Activated CD4-positive, alpha-beta T cell treated with anti-CD3 and anti-CD28 coated beads, Interleukin-2, amount 10 ng/mL, durations not matched to agents 24 days and 14 days (primary cell): Measurements from ENCODE around the gene PFDN2. TPM values are rescaled to one million over a fixed set of nuclear protein-coding genes. Genes with fewer than 3 reads are reported as not detected.

ENCODE experiments used
- DNase-seq: peaks from one replicate; pipeline ENCODE4 v3.0.0; 2022
- H3K27ac Mint-ChIP-seq: one replicate; pipeline ENCODE4 v1.8.0; 2022; ENCODE audit warnings: mild to moderate bottlenecking, mixed read lengths
- H3K27me3 Mint-ChIP-seq: one replicate; pipeline ENCODE4 v1.8.0; 2022; ENCODE audit warnings: mixed read lengths
- H3K36me3 Mint-ChIP-seq: one replicate; pipeline ENCODE4 v1.8.0; 2022; ENCODE audit warnings: low read depth, mild to moderate bottlenecking, mixed read lengths
- H3K4me1 Mint-ChIP-seq: one replicate; pipeline ENCODE4 v1.8.0; 2021; ENCODE audit warnings: mixed read lengths
- H3K4me3 Mint-ChIP-seq: one replicate; pipeline ENCODE4 v1.8.0; 2022; ENCODE audit warnings: mild to moderate bottlenecking, moderate library complexity, mixed read lengths
- H3K9me3 Mint-ChIP-seq: one replicate; pipeline ENCODE4 v1.8.0; 2021; ENCODE audit warnings: mixed read lengths
- intact Hi-C: fragments of 100-400 bp; cut with micrococcal nuclease; formaldehyde crosslinking; loops from one replicate; pipeline ENCODE4 v1.15.1; 2023
- total RNA-seq: library from RNA; stranded (reverse); gene quantifications from 2 replicates; pipeline ENCODE4 v1.2.3, GENCODE V29; 2022

PFDN2 gene
- total RNA-seq, 1 donor from 2014 or later = 173 TPM

- Mint-ChIP-seq H3K4me3 (no peak overlapping the region), H3K4me1 (peaks cover 32% of the 10 kb centered on the region), H3K27ac (peak overlapping the region; percentile 72), H3K36me3 (peaks cover 51% of the 10 kb centered on the region), H3K9me3 (no peaks in the 10 kb centered on the region), H3K27me3 (no peaks in the 10 kb centered on the region)
- DNase-seq = no peak
- intact Hi-C loops = no loop called here
Measured at GRCh38 chr1:161059293-161059692, 58.5 kb downstream of the PFDN2 start.

GRCh38 chr1:161054805-161055204 is 63.0 kb downstream of the PFDN2 start:
- no peak for DNase-seq
- Mint-ChIP-seq H3K36me3 (peaks cover 63% of the 10 kb centered on the region), H3K27me3 (no peaks in the 10 kb centered on the region), H3K4me1 (peaks cover 20% of the 10 kb centered on the region), H3K27ac (no peak overlapping the region), H3K4me3 (no peak overlapping the region), H3K9me3 (no peaks in the 10 kb centered on the region)
- intact Hi-C loops = no loop called here

- no peaks in the 10 kb centered on the region for H3K27me3 Mint-ChIP-seq
- H3K4me3 Mint-ChIP-seq = no peak overlapping the region
- peaks cover 14% of the 10 kb centered on the region for H3K4me1 Mint-ChIP-seq
- peak overlapping the region; percentile 34 for H3K27ac Mint-ChIP-seq
- intact Hi-C loops = no loop called here
- H3K9me3 Mint-ChIP-seq = no peaks in the 10 kb centered on the region
- H3K36me3 Mint-ChIP-seq = peaks cover 63% of the 10 kb centered on the region
- no peak for DNase-seq
Measured at GRCh38 chr1:161054232-161054631, 63.6 kb downstream of the PFDN2 start.

- intact Hi-C loops = no loop called here
- Mint-ChIP-seq H3K27me3 (no peaks in the 10 kb centered on the region), H3K27ac (no peak overlapping the region), H3K9me3 (no peaks in the 10 kb centered on the region), H3K4me1 (peaks cover 18% of the 10 kb centered on the region), H3K4me3 (no peak overlapping the region), H3K36me3 (peaks cover 69% of the 10 kb centered on the region)
- no peak for DNase-seq
Measured at GRCh38 chr1:161052899-161053298, 64.9 kb downstream of the PFDN2 start.

- Mint-ChIP-seq H3K36me3 (peaks cover 68% of the 10 kb centered on the region), H3K27me3 (no peaks in the 10 kb centered on the region), H3K4me3 (no peak overlapping the region), H3K9me3 (no peaks in the 10 kb centered on the region), H3K4me1 (peaks cover 29% of the 10 kb centered on the region), H3K27ac (no peak overlapping the region)
- DNase-seq = no peak
- intact Hi-C loops = no loop called here
Measured at GRCh38 chr1:161051219-161051618, 66.6 kb downstream of the PFDN2 start.

Other genes starting within 250 kb of the PFDN2 start
- gene ITLN1, start 232.9 kb downstream of the PFDN2 start, total RNA-seq = not detected in 2 replicates
- not detected in 2 replicates for gene ITLN2, start 163.2 kb downstream of the PFDN2 start, total RNA-seq
- gene F11R, start 96.9 kb downstream of the PFDN2 start, total RNA-seq = 9.1 and 21.4 TPM in 2 replicates
- 41.7 and 49.7 TPM in 2 replicates for gene TSTD1, start 79.1 kb downstream of the PFDN2 start, total RNA-seq
- gene USF1, start 72.1 kb downstream of the PFDN2 start, total RNA-seq = 46.5 and 48.6 TPM in 2 replicates
- gene ARHGAP30, start 48.1 kb downstream of the PFDN2 start, total RNA-seq = 134 and 139 TPM in 2 replicates
- gene NECTIN4, start 28.5 kb downstream of the PFDN2 start, total RNA-seq = 0.05 TPM in 1 of 2 replicates, not detected in the other
- not detected in 2 replicates for gene KLHDC9, start 19.7 kb downstream of the PFDN2 start, total RNA-seq
- gene NIT1, start 68 bp upstream of the PFDN2 start, total RNA-seq = 46.7 and 48.2 TPM in 2 replicates
- 45.7 and 46.2 TPM in 2 replicates for gene DEDD, start 14.6 kb upstream of the PFDN2 start, total RNA-seq
- 84.2 and 86.6 TPM in 2 replicates for gene UFC1, start 35.9 kb upstream of the PFDN2 start, total RNA-seq
- gene USP21, start 41.5 kb upstream of the PFDN2 start, total RNA-seq = 32.7 and 34.7 TPM in 2 replicates
- gene PPOX, start 48.4 kb upstream of the PFDN2 start, total RNA-seq = 28.6 and 31.1 TPM in 2 replicates
- gene B4GALT3, start 59.5 kb upstream of the PFDN2 start, total RNA-seq = 65.1 and 69.9 TPM in 2 replicates
- 0.33 and 0.66 TPM in 2 replicates for gene ADAMTS4, start 81.0 kb upstream of the PFDN2 start, total RNA-seq
- gene NDUFS2, start 84.3 kb upstream of the PFDN2 start, total RNA-seq = 88.4 and 89.6 TPM in 2 replicates
- gene FCER1G, start 97.3 kb upstream of the PFDN2 start, total RNA-seq = 0.63 TPM in 1 of 2 replicates, not detected in the other
- gene APOA2, start 105.6 kb upstream of the PFDN2 start, total RNA-seq = not detected in 2 replicates
- gene TOMM40L, start 108.0 kb upstream of the PFDN2 start, total RNA-seq = 25.6 and 28.4 TPM in 2 replicates
- not detected in 2 replicates for gene NR1I3, start 120.2 kb upstream of the PFDN2 start, total RNA-seq
- gene PCP4L1, start 140.7 kb upstream of the PFDN2 start, total RNA-seq = 0.14 TPM in 1 of 2 replicates, not detected in the other
- gene MPZ, start 191.9 kb upstream of the PFDN2 start, total RNA-seq = 2.8 and 3.0 TPM in 2 replicates
- 174 and 182 TPM in 2 replicates for gene SDHC, start 196.3 kb upstream of the PFDN2 start, total RNA-seq
- gene CFAP126, start 249.8 kb upstream of the PFDN2 start, total RNA-seq = not detected in 2 replicates